Esophagus muscularis mucosa (tissue), 3 donors: Measurements from ENCODE around the gene CMTM2.

Experiments used
- CTCF ChIP-seq, 3 experiments: fragments of 200-600 bp in 2 of 3; fragments of 450-650 bp in 1 of 3; sonication (generic) in 2 of 3; IDR thresholded peaks; one replicate each; pipeline ENCODE4 v1.5.1; 2017 to 2019; ENCODE audit warnings: antibody characterized with exemption in 3 of 3, mild to moderate bottlenecking in 2 of 3, moderate library complexity in 1 of 3
- POLR2A ChIP-seq: fragments of 450-650 bp; IDR thresholded peaks from one replicate; pipeline ENCODE4 v1.6.1; 2017; ENCODE audit warnings: antibody characterized with exemption, moderate library complexity, mild to moderate bottlenecking, low read depth

GRCh38 chr16:66581246-66581952 is 2.1 kb downstream of the CMTM2 start:
- TF ChIP-seq POLR2A (no peak), CTCF (IDR thresholded peaks at IDR 0.05) (no peak)
